ENCODE measurements around the gene PNMA1. TPM values are rescaled to one million over a fixed set of nuclear protein-coding genes. Genes with fewer than 3 reads are reported as not detected.

Gene PNMA1
- total RNA-seq, 2 experiments from 2014 or later, result 52.6 to 55.9 TPM

GRCh38 chr14:73759714-73760597 is 45.8 kb upstream of the PNMA1 start:
- Mint-ChIP-seq H3K4me3 (peak overlapping the region; percentile 93), H3K4me1 (ENCODE audit: low read depth) (peaks cover 86% of the 10 kb centered on the region), H3K9me3 (no peaks in the 10 kb centered on the region), H3K27me3 (no peaks in the 10 kb centered on the region), H3K27ac (peak overlapping the region; percentile 97), H3K36me3 (ENCODE audit: low read depth) (peaks cover 13% of the 10 kb centered on the region)
- peaks cover 5% of the 10 kb centered on the region for H3K36me3 ChIP-seq (ENCODE audit: insufficient read depth, low read length)
- ATAC-seq (ENCODE audit: poor library complexity) (peak; percentile 75), DNase-seq (peak; percentile 89 to 98 (median 94))
- H3K4me3 ChIP-seq (ENCODE audit: low read length), result peak overlapping the region; percentile 63
- intact Hi-C loops (cut with DNase I, micrococcal nuclease), result loop anchor here (1.0 to 2.0 kb wide), 5 partner anchors 12 to 45 kb away; partner anchors contain the start of gene PNMA1 (in 1 of the 2)
- ChIA-PET POLR2A (interaction anchor here (0.5 to 20.1 kb wide), 23 partner anchors 10 to 853 kb away, joined by 3 to 430 read pairs (median 13); partner anchors contain the start of genes ACOT2, ACOT6, BBOF1 and COQ6), CTCF (interaction anchor here (0.7 to 6.6 kb wide), 7 partner anchors 12 to 272 kb away, joined by 4 to 65 read pairs (median 30); no protein-coding TSS in a partner anchor)
- H3K27ac ChIP-seq (ENCODE audit: low read depth in 1 of 2, low read length in 2 of 2), result peak overlapping the region; percentile 94 to 97
- no peaks in the 10 kb centered on the region for H3K27me3 ChIP-seq (ENCODE audit: control insufficient read depth in 1 of 2, insufficient read depth in 2 of 2, low read length in 2 of 2)
- no peaks in the 10 kb centered on the region for H3K9me3 ChIP-seq (ENCODE audit: control insufficient read depth in 1 of 2, insufficient read depth in 1 of 2, low read length in 2 of 2)
- TF ChIP-seq CTCF (IDR thresholded peaks at IDR 0.05), result no peak
- H3K4me1 ChIP-seq (ENCODE audit: insufficient read depth, low read length), result peaks cover 82% of the 10 kb centered on the region

GRCh38 chr14:73759183-73759713 is 45.1 kb upstream of the PNMA1 start:
- Histone ChIP-seq H3K4me1 (ENCODE audit: insufficient read depth, low read length) (peaks cover 82% of the 10 kb centered on the region), H3K36me3 (ENCODE audit: insufficient read depth, low read length) (peaks cover 2% of the 10 kb centered on the region), H3K27me3 (ENCODE audit: control insufficient read depth in 1 of 2, insufficient read depth in 2 of 2, low read length in 2 of 2) (no peaks in the 10 kb centered on the region), H3K4me3 (ENCODE audit: low read length) (peak overlapping the region; percentile 84), H3K27ac (ENCODE audit: low read depth in 1 of 2, low read length in 2 of 2) (peak overlapping the region; percentile 68 to 97), H3K9me3 (ENCODE audit: control insufficient read depth in 1 of 2, insufficient read depth in 1 of 2, low read length in 2 of 2) (no peaks in the 10 kb centered on the region)
- peak overlapping the region; percentile 88 for H3K4me3 Mint-ChIP-seq
- no peaks in the 10 kb centered on the region for H3K9me3 Mint-ChIP-seq
- H3K27me3 Mint-ChIP-seq, result no peaks in the 10 kb centered on the region
- H3K4me1 Mint-ChIP-seq (ENCODE audit: low read depth), result peaks cover 86% of the 10 kb centered on the region
- DNase-seq (peak in 12 of 14 experiments; percentile 39 to 79 (median 62)), ATAC-seq (ENCODE audit: poor library complexity) (peak; percentile 12)
- CTCF ChIA-PET, result interaction anchor here (1.1 to 6.6 kb wide), 9 partner anchors 13 to 67 kb away, joined by 4 to 65 read pairs (median 12); no protein-coding TSS in a partner anchor
- intact Hi-C loops (cut with DNase I, micrococcal nuclease), result loop anchor here in 1 of 2 experiments (2.0 kb wide), 1 partner anchor 16 kb away; no protein-coding TSS in a partner anchor
- peaks cover 13% of the 10 kb centered on the region for H3K36me3 Mint-ChIP-seq (ENCODE audit: low read depth)
- POLR2A ChIA-PET, result interaction anchor here (0.5 to 20.1 kb wide), 27 partner anchors 9 to 853 kb away, joined by 3 to 430 read pairs (median 11); partner anchors contain the start of genes ACOT2, ACOT6, BBOF1 and COQ6
- no peak for TF ChIP-seq CTCF (IDR thresholded peaks at IDR 0.05)
- peak overlapping the region; percentile 99 for H3K27ac Mint-ChIP-seq
